BLaER1 (cell line): ENCODE data around the gene RAB30.

Experiments
- H3K27ac ChIP-seq: shearing (Covaris generic); formaldehyde crosslinking; 2 replicates; pipeline ENCODE4 v1.8.1; 2022
- H3K27me3 ChIP-seq: shearing (Covaris generic); formaldehyde crosslinking; 2 replicates; pipeline ENCODE4 v1.8.1; 2022
- H3K36me3 ChIP-seq: shearing (Covaris generic); formaldehyde crosslinking; 2 replicates; pipeline ENCODE4 v1.8.1; 2022
- H3K4me1 ChIP-seq: shearing (Covaris generic); formaldehyde crosslinking; 2 replicates; pipeline ENCODE4 v1.8.1; 2022
- H3K4me2 ChIP-seq: shearing (Covaris generic); formaldehyde crosslinking; 2 replicates; pipeline ENCODE4 v1.8.1; 2022
- H3K4me3 ChIP-seq: shearing (Covaris generic); formaldehyde crosslinking; 2 replicates; pipeline ENCODE4 v1.8.1; 2022
- H3K9ac ChIP-seq: shearing (Covaris generic); formaldehyde crosslinking; 2 replicates; pipeline ENCODE4 v1.8.1; 2022
- H3K9me3 ChIP-seq: shearing (Covaris generic); formaldehyde crosslinking; 2 replicates; pipeline ENCODE4 v1.8.1; 2022
- H4K20me1 ChIP-seq: shearing (Covaris generic); formaldehyde crosslinking; 2 replicates; pipeline ENCODE4 v1.8.1; 2022
- Cebpa-rat ChIP-seq: shearing (Covaris generic); IDR thresholded peaks from 2 replicates; pipeline ENCODE4 v1.8.1; 2022

Gene RAB30

DNA sequence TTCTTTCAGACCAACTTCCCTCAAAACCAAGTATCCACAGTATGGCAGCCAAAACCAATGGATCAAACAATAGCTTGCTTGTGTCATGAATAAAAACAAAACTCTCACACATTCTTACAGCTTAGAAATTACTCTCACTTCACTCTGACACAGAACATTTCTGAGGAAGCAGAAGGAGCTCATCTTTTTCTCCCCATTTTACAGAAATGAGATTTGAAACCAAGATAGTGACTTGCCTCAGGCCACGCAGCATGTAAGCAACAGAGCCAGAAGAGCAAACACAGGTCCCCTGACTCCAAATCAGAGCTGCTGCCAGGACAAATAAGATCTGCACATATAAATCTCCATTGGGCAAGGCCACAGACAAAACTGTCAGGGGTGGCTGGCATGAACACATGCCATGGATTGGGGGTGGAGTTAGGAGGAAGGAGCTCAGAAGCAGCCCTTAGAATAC lies 64.8 kb downstream of the RAB30 start:
- H3K4me3 ChIP-seq: no peak overlapping the region
- no peak overlapping the region for H3K27ac ChIP-seq
- H3K27me3 ChIP-seq: no peaks in the 10 kb centered on the region

DNA sequence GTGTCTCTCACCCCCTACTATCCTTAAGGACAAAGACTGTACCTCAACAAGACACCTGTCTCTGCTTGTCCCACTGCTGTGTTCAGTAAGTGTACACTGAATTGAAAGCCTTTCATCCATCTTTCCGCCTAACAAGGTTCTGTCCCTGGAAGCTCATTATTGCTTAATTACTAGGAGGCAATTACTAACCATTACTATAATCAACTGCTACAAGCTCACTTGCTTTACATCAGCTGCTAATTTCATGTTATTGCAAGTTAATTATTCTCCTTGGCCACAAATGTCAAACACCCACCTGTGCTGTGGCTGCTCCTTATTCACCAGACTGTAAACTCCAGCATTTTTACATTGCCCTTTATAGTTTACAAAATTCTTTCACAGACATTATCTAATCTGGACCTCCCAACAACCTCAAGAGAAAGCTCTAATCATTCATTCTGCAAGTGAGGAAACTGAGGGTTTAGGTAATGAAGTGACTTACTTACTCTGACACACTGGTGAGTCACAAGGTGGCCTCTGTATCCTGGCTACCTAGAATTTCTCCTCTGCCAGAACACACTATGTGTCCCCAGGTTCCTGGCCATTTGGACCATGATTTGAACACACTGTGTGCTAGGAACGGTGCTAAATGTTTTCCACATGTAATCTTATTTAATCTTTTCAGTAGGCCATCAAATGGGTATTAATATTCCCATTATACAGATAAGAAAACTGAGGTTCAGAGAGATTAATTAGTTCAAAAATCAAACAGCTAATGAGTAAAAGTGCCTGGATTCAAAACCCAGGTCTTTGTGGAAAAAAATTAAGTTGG lies 66.7 kb downstream of the RAB30 start:
- H3K4me1 ChIP-seq: peaks cover 25% of the 10 kb centered on the region
- no peaks in the 10 kb centered on the region for H4K20me1 ChIP-seq
- H3K36me3 ChIP-seq: no peaks in the 10 kb centered on the region
- no peaks in the 10 kb centered on the region for H3K27me3 ChIP-seq
- no peak overlapping the region for H3K9ac ChIP-seq
- TF ChIP-seq Cebpa-rat: no peak
- H3K4me2 ChIP-seq: no peak overlapping the region
- no peak overlapping the region for H3K4me3 ChIP-seq
- H3K9me3 ChIP-seq: no peaks in the 10 kb centered on the region
- H3K27ac ChIP-seq: no peak overlapping the region

More for the DNA sequence above, 64.8 kb downstream of the RAB30 start:
- no peak overlapping the region for H3K9ac ChIP-seq
- H4K20me1 ChIP-seq: no peaks in the 10 kb centered on the region
- no peak for TF ChIP-seq Cebpa-rat
- H3K4me1 ChIP-seq: peaks cover 25% of the 10 kb centered on the region
- H3K36me3 ChIP-seq: no peaks in the 10 kb centered on the region
- peak overlapping the region; percentile 57; the same call in 1 of the 2 replicates for H3K4me2 ChIP-seq
- H3K9me3 ChIP-seq: no peaks in the 10 kb centered on the region

DNA sequence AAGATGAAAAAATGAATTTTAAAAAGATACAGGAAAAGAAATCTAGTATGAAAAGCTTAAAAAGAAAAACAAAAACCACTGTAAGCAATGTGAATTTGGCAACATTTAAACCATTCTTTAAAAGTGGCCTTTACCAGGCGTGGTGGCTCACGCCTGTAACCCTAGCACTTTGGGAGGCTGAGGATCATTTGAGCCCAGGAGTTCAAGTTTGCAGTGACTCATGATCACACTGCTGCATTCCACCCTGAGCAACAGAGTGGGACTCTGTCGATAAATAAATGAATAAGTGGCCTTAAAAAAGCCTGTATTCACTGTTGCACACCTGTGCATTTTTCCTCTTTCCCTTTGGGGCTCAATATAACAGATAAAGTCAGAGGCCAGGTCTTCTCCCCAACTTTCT lies 69.2 kb downstream of the RAB30 start:
- H3K27me3 ChIP-seq: no peaks in the 10 kb centered on the region
- no peaks in the 10 kb centered on the region for H3K36me3 ChIP-seq
- H3K4me3 ChIP-seq: no peak overlapping the region
- no peak overlapping the region for H3K9ac ChIP-seq
- H3K4me1 ChIP-seq: peaks cover 18% of the 10 kb centered on the region
- H3K9me3 ChIP-seq: no peaks in the 10 kb centered on the region
- H4K20me1 ChIP-seq: no peaks in the 10 kb centered on the region
- TF ChIP-seq Cebpa-rat: no peak
- no peak overlapping the region for H3K27ac ChIP-seq
- H3K4me2 ChIP-seq: no peak overlapping the region

DNA sequence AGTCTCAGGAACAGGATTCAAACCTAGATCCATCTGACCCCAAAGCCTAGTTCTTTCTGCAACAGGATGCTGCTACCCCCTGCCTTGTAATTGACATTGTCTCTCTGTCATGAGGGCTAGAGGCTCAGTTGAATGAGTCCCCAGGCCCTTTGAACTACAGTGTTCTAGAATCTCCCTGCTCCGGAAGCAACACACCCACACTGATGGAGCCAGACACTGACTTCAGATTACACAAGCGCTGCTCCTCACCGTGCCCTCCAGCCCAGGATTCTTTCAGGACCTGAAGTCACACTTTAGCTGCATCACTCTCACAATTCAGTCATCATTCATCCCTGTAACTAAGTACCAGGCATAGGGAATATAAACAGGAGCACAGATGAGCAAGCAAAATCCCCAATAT lies 69.6 kb downstream of the RAB30 start:
- Histone ChIP-seq H4K20me1 (peaks cover 2% of the 10 kb centered on the region; the same call in 1 of the 2 replicates), H3K27ac (no peak overlapping the region), H3K9ac (no peak overlapping the region), H3K4me2 (no peak overlapping the region), H3K4me3 (no peak overlapping the region), H3K27me3 (no peaks in the 10 kb centered on the region), H3K4me1 (peaks cover 13% of the 10 kb centered on the region), H3K36me3 (no peaks in the 10 kb centered on the region), H3K9me3 (no peaks in the 10 kb centered on the region)
- TF ChIP-seq Cebpa-rat: no peak

DNA sequence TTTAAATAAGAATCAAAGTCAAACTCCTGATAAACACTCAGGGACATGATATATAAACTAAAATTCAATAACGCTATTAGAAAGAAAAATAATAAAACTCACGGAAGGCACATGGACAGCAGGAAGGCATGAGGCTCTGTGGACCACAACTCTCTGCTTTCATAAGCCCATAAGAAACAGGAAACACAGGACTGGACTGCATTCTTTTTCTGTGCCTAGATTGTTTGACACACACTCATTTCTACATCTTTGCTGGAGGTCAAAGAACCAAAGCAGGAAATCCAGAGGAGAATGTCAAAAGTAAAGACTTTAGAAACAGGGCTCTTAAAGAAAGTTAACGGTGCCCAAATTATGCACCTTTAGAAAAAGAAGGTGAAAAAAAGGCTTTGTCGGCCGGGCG lies 71.3 kb downstream of the RAB30 start:
- no peaks in the 10 kb centered on the region for H3K27me3 ChIP-seq
- no peaks in the 10 kb centered on the region for H3K36me3 ChIP-seq
- no peak overlapping the region for H3K4me2 ChIP-seq
- H3K9ac ChIP-seq: no peak overlapping the region
- no peaks in the 10 kb centered on the region for H3K9me3 ChIP-seq
- no peak overlapping the region for H3K27ac ChIP-seq
- peaks cover 6% of the 10 kb centered on the region; the same call in 1 of the 2 replicates for H4K20me1 ChIP-seq
- no peak for TF ChIP-seq Cebpa-rat
- no peak overlapping the region for H3K4me3 ChIP-seq
- peaks cover 12% of the 10 kb centered on the region for H3K4me1 ChIP-seq

DNA sequence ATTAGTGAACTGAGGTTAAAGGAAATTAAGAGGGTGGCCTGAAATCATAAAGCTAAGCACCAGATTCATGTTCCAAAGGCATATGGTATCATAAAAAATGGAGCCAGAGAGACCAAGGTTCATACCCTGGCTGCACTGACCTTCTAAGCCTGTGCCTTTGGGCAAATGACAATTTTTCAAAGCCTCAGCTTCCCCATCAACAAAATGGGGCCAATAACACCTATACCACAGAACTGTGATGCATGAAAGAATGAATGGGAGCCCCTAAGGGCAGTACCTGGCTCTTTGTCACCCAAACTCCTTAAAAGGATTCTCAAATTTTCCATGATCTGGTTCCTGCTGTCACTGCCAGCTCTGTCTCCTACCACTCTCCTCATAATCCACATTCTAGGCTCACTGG lies 72.5 kb downstream of the RAB30 start:
- H4K20me1 ChIP-seq: peaks cover 6% of the 10 kb centered on the region; the same call in 1 of the 2 replicates
- H3K27ac ChIP-seq: no peak overlapping the region
- no peaks in the 10 kb centered on the region for H3K36me3 ChIP-seq
- no peak overlapping the region for H3K4me3 ChIP-seq
- peaks cover 12% of the 10 kb centered on the region for H3K4me1 ChIP-seq
- no peaks in the 10 kb centered on the region for H3K9me3 ChIP-seq
- no peak overlapping the region for H3K4me2 ChIP-seq
- TF ChIP-seq Cebpa-rat: no peak
- no peaks in the 10 kb centered on the region for H3K27me3 ChIP-seq
- no peak overlapping the region for H3K9ac ChIP-seq

DNA sequence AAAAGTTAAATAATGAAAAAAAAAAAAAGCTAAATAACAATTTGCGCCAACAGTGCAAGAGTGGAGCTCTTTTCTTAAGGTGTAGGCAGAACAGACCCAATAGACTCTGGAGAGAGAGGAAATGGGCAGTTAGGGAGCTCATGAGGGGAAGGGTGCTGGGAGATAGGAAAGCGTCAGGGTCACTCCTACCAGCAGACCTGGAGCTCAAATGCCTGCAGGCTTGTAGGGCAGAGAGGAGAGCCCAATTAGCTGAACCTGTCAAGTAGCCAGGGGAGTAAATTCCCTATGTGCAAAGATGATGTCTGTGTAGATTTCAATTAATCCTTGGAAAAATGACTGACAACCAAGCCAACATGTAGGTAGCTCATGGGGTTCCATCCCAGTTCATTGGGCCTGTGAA lies 73.0 kb downstream of the RAB30 start:
- TF ChIP-seq Cebpa-rat: no peak
- H4K20me1 ChIP-seq: peaks cover 6% of the 10 kb centered on the region; the same call in 1 of the 2 replicates
- no peaks in the 10 kb centered on the region for H3K36me3 ChIP-seq
- H3K27ac ChIP-seq: no peak overlapping the region
- H3K4me2 ChIP-seq: no peak overlapping the region
- H3K9me3 ChIP-seq: no peaks in the 10 kb centered on the region
- H3K4me3 ChIP-seq: no peak overlapping the region
- peaks cover 16% of the 10 kb centered on the region for H3K4me1 ChIP-seq
- H3K9ac ChIP-seq: no peak overlapping the region
- no peaks in the 10 kb centered on the region for H3K27me3 ChIP-seq

DNA sequence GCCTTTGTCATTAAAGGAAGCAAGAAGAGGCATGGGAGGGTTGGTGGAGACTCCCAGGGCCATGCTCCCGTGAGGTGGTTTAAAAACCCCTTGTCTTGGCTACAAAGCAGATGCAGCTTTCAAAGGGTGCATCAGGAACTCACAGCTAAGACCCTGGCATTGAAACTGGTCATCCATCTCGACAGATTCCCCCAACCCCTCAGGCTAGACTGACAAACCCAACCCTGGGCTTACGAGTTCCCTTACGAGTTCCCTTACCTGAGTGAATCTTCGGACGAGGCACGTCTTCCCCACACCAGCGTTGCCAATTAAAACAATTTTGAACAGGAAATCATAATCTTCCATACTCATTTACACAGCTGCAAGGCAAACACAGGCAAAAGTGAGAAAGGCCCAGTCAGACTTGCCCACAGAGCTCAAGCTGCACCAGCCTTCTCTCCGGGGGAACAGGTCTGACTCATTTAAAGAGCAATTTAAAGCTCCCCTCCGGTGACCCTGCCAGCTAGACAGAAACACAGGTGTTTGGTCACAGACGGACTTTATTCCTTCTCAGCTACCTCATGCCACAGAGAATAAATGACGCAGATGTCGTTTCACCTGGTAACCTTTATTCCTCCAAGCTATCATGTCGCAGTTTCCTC lies 74.6 kb downstream of the RAB30 start:
- no peak for TF ChIP-seq Cebpa-rat
- peaks cover 16% of the 10 kb centered on the region for H3K4me1 ChIP-seq
- H3K27ac ChIP-seq: no peak overlapping the region
- no peak overlapping the region for H3K9ac ChIP-seq
- no peak overlapping the region for H3K4me2 ChIP-seq
- H3K4me3 ChIP-seq: no peak overlapping the region
- no peaks in the 10 kb centered on the region for H3K9me3 ChIP-seq
- H3K27me3 ChIP-seq: no peaks in the 10 kb centered on the region
- peaks cover 6% of the 10 kb centered on the region; the same call in 1 of the 2 replicates for H4K20me1 ChIP-seq
- H3K36me3 ChIP-seq: no peaks in the 10 kb centered on the region

DNA sequence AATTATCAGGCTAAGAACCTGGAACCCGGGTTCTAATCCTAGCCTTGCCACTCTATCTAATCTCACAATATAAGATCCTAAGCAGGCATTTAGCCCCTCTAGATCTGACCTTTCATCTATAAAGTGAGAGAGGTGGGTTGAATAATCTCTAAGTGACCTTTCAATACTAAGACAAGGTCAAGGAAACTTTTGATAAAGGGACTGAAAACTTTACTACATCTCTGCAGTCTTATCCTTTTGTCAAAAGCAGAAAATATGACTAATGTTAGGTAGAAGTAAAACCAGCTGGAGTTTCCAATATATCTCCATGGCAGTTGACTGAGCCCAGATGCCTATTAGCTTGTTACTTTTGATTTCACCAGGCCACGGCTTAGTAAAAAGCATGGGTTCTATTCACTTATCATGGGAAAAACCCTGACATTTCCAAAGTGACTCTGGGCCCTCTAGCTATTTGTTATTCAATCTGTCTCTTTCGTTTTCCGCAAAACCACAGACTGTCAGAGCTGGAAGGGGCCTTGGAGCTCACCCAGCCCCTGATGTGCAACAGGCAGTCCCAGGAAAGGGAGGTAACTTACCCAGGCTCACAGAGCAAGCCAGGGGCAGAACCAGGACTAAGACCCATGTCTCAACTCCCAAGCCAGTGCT lies 75.8 kb downstream of the RAB30 start:
- H3K9ac ChIP-seq: no peak overlapping the region
- no peaks in the 10 kb centered on the region for H3K27me3 ChIP-seq
- peaks cover 16% of the 10 kb centered on the region for H3K4me1 ChIP-seq
- TF ChIP-seq Cebpa-rat: no peak
- H3K4me2 ChIP-seq: peak overlapping the region; percentile 51
- no peaks in the 10 kb centered on the region for H3K9me3 ChIP-seq
- H3K4me3 ChIP-seq: no peak overlapping the region
- peaks cover 6% of the 10 kb centered on the region; the same call in 1 of the 2 replicates for H4K20me1 ChIP-seq
- H3K27ac ChIP-seq: no peak overlapping the region
- H3K36me3 ChIP-seq: no peaks in the 10 kb centered on the region

DNA sequence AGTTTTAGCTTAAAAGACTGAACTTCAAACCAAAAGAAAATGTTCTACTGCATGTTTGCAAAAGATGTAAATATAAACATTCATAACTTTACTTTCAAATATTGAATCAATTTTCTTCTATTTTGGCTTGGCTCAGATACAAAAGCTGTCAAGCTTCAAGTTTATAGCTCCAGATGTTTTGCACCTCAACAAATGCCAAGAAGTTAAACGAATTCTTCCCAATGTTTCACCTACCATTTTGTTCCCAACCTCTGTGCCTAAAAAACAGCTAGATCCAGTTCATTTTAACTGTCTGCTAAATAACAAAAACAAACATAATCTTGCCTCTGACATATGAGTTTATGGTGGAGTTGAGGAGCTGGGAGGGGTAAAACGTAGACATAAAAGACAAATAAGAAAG lies 76.5 kb downstream of the RAB30 start:
- Histone ChIP-seq H3K4me2 (peak overlapping the region; percentile 51; the same call in 1 of the 2 replicates), H3K9me3 (no peaks in the 10 kb centered on the region), H3K36me3 (no peaks in the 10 kb centered on the region), H3K9ac (no peak overlapping the region), H4K20me1 (peaks cover 6% of the 10 kb centered on the region; the same call in 1 of the 2 replicates), H3K4me3 (no peak overlapping the region), H3K4me1 (peaks cover 16% of the 10 kb centered on the region), H3K27ac (no peak overlapping the region), H3K27me3 (no peaks in the 10 kb centered on the region)
- TF ChIP-seq Cebpa-rat: no peak
